ENCODE data around the gene TLE2. TPM values are rescaled to one million over a fixed set of nuclear protein-coding genes. Genes with fewer than 3 reads are reported as not detected.
A peak's percentile ranks its signal among the peaks of the same experiment; 100 is the strongest.

Gene TLE2
- total and polyA plus RNA-seq, 2 donors from 2014 or later: 28.2 to 76.6 TPM

DNA sequence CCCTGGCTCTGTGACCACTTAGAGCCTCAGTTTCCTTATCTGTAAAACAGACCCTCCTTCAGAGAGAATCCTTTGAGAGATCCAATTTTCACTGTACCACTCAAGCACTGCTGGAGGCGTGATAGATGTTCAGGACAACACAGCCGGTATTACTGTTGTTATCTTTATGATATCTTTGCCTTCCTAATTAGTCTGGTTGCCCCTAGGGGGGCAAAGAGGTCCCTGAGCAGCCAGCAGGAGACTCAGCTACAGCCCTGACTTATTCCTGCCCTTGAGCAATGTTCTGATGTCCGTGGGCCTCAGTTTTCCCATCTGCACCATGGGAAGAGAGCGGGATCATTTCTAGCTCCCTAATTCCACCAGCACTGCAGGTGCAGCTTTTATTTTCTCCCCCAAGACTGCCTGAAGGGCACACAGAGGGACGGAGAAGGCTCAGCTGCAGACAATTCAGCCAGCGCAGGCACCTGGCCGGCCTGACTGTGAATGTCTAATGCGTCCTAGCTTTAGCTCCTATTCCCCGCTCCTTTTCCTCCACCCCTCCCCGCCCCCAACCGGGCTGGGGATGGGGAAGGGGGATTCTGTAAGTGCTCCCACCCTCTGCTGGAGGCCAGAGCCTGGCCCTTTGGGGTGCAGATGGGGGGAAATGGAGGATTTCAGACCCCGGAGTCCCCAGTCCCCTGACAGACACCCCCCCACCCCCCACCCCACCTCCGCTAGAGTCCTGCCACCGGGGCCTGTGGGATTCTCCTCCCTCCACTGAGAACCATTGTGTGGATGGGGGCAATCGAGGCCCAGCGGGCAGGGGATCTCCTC lies 17.0 kb upstream of the TLE2 start:
- intact Hi-C loops (cut with DNase I): no loop called here
- H3K36me3 ChIP-seq (ENCODE audit: control insufficient read depth in 2 of 3, insufficient read depth in 3 of 3, low read length in 3 of 3): no peaks in the 10 kb centered on the region

DNA sequence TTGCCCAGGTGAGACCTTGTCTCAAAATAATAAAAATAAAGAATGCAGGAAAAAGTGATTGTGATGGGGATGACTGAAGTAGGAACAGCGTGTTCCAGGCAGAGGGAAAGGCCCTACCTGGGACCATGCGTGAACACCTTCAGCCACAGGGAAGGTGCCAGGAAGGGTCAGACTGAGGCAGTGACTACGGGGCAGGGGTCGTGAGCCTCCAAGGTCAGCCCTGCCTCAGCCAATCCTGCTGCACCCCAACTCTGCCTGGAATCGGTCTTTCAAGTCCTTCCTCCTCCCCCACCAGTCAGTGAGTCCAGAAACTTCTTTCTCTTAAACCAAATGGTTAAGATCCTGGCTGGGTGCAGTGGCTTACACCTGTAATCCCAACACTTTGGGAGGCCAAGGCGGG lies 16.1 kb upstream of the TLE2 start:
- Histone ChIP-seq H3K9me3 (ENCODE audit: control insufficient read depth in 2 of 3, insufficient read depth in 1 of 3, low read length in 3 of 3) (no peaks in the 10 kb centered on the region), H3K4me1 (ENCODE audit: control insufficient read depth in 2 of 3, insufficient read depth in 2 of 3, low read depth in 1 of 3, low read length in 3 of 3) (no peaks in the 10 kb centered on the region), H3K36me3 (ENCODE audit: control insufficient read depth in 2 of 3, insufficient read depth in 3 of 3, low read length in 3 of 3) (no peaks in the 10 kb centered on the region), H3K9ac (ENCODE audit: low read length in 3 of 3) (no peak overlapping the region), H3K4me3 (ENCODE audit: low read length in 3 of 3) (no peak overlapping the region), H3K27ac (ENCODE audit: low read depth in 2 of 2, low read length in 2 of 2) (no peak overlapping the region), H3K27me3 (ENCODE audit: control insufficient read depth, insufficient read depth, low read length) (no peaks in the 10 kb centered on the region)
- intact Hi-C loops (cut with DNase I): no loop called here
- peak in 1 of 5 donors; percentile 51 for DNase-seq
- FAIRE-seq: no peak
- TF ChIP-seq, protein P1, sequence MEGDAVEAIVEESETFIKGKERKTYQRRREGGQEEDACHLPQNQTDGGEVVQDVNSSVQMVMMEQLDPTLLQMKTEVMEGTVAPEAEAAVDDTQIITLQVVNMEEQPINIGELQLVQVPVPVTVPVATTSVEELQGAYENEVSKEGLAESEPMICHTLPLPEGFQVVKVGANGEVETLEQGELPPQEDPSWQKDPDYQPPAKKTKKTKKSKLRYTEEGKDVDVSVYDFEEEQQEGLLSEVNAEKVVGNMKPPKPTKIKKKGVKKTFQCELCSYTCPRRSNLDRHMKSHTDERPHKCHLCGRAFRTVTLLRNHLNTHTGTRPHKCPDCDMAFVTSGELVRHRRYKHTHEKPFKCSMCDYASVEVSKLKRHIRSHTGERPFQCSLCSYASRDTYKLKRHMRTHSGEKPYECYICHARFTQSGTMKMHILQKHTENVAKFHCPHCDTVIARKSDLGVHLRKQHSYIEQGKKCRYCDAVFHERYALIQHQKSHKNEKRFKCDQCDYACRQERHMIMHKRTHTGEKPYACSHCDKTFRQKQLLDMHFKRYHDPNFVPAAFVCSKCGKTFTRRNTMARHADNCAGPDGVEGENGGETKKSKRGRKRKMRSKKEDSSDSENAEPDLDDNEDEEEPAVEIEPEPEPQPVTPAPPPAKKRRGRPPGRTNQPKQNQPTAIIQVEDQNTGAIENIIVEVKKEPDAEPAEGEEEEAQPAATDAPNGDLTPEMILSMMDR (IDR thresholded peaks at IDR 0.05; ENCODE audit: borderline replicate concordance, extremely low read depth, insufficient read depth): no peak

More for the DNA sequence above, 17.0 kb upstream of the TLE2 start:
- Histone ChIP-seq H3K27ac (ENCODE audit: low read depth in 2 of 2, low read length in 2 of 2) (no peak overlapping the region), H3K27me3 (ENCODE audit: control insufficient read depth, insufficient read depth, low read length) (no peaks in the 10 kb centered on the region), H3K4me3 (ENCODE audit: low read length in 3 of 3) (no peak overlapping the region), H3K9me3 (ENCODE audit: control insufficient read depth in 2 of 3, insufficient read depth in 1 of 3, low read length in 3 of 3) (no peaks in the 10 kb centered on the region), H3K9ac (ENCODE audit: low read length in 3 of 3) (no peak overlapping the region), H3K4me1 (ENCODE audit: control insufficient read depth in 2 of 3, insufficient read depth in 2 of 3, low read depth in 1 of 3, low read length in 3 of 3) (no peaks in the 10 kb centered on the region)
- FAIRE-seq (no peak), DNase-seq (peak in 1 of 5 donors; percentile 84)
- TF ChIP-seq, protein P1 (IDR thresholded peaks at IDR 0.05; ENCODE audit: borderline replicate concordance, extremely low read depth, insufficient read depth): no peak

DNA sequence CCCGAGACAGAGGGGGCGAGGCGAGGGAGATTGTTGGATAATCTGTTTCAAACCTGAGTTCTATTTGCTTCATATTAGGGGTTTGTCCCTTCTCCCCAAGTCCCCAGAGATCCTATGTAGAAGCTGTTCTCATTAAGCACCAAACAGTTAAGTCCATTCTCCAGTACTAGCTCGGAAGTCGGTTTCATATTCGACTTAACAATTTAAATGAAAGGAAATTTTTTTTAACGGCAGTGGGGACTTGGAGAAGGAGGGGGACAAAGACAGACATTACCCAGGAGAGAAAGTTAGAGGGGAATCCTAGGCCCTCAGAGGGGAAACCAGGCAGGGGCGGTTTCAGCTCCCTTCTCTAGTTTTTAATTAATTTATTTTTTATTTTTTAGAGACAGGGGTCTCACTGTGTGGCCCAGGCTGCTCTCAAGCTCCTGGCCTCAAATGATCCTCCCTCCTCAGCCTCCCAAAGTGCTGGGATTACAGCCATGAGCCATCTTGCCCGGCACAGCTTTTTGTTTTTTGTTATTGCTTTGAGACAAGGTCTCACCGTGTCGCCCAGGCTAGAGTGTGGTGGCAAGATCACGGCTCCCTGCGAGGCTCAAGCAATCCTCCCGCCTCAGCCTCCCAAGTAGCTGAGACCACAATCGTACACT lies 13.7 kb upstream of the TLE2 start:
- no peak overlapping the region for H3K9ac ChIP-seq (ENCODE audit: low read length in 3 of 3)

More for the DNA sequence above, 13.7 kb upstream of the TLE2 start:
- TF ChIP-seq, protein P1 (IDR thresholded peaks at IDR 0.05; ENCODE audit: borderline replicate concordance, extremely low read depth, insufficient read depth): no peak
- no peak overlapping the region for H3K4me3 ChIP-seq (ENCODE audit: low read length in 3 of 3)
- DNase-seq (peak in 2 of 5 donors; percentile 44 to 77), FAIRE-seq (no peak)
- no peaks in the 10 kb centered on the region for H3K9me3 ChIP-seq (ENCODE audit: control insufficient read depth in 2 of 3, insufficient read depth in 1 of 3, low read length in 3 of 3)
- H3K27me3 ChIP-seq (ENCODE audit: control insufficient read depth, insufficient read depth, low read length): no peaks in the 10 kb centered on the region
- intact Hi-C loops (cut with DNase I): no loop called here
- no peak overlapping the region for H3K27ac ChIP-seq (ENCODE audit: low read depth in 2 of 2, low read length in 2 of 2)
- no peaks in the 10 kb centered on the region for H3K36me3 ChIP-seq (ENCODE audit: control insufficient read depth in 2 of 3, insufficient read depth in 3 of 3, low read length in 3 of 3)
- no peaks in the 10 kb centered on the region for H3K4me1 ChIP-seq (ENCODE audit: control insufficient read depth in 2 of 3, insufficient read depth in 2 of 3, low read depth in 1 of 3, low read length in 3 of 3)
